HG03103 (cell line): ENCODE data around the gene RPS6KA3.

Experiments used
- ATAC-seq: cut with Tn5 transposase; IDR thresholded peaks from one replicate; pipeline ENCODE4 v1.9.1; 2021; ENCODE audit warnings: low read depth; ENCODE audit not compliant: unreplicated experiment

RPS6KA3 gene

GRCh38 chrX:20112022-20112774 is 154.5 kb downstream of the RPS6KA3 start:
- no peak for ATAC-seq

DNA sequence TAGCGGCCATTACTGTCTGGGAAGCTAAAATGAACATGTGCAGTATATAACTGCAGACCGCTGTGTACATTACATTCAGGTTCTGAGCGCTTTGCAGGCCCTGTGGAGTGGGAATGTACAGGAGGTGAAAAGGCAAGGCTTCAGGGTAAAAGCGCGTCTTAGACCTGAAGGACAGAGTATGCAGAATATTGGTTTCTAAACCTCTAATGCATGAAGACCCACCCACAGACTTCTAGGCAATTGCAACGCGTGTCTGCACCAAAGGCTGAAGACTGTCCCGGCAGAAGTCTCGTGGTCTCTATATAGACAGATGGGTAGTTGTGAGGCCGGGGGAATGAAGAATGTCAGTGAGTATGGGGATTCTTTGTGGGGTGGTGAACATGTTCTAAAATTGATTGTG is 155.4 kb downstream of the RPS6KA3 start:
- no peak for ATAC-seq

- no peak for ATAC-seq
Observed at GRCh38 chrX:20101934-20102581, 164.7 kb downstream of the RPS6KA3 start.
